GM21515 (cell line): ENCODE measurements around the gene NUDT16L1.

Experiments
- ATAC-seq: cut with Tn5 transposase; IDR thresholded peaks from one replicate; pipeline ENCODE4 v1.9.1; 2021; ENCODE audit not compliant: unreplicated experiment

NUDT16L1 gene

GRCh38 chr16:4693956-4694641 is 737 bp downstream of the NUDT16L1 start:
- ATAC-seq: peak; percentile 1

GRCh38 chr16:4694642-4695451 is 1.5 kb downstream of the NUDT16L1 start:
- no peak for ATAC-seq

- ATAC-seq: no peak
Observed at GRCh38 chr16:4695473-4696171, 2.3 kb downstream of the NUDT16L1 start.

- ATAC-seq: no peak
Observed at GRCh38 chr16:4696172-4696904, 3.0 kb downstream of the NUDT16L1 start.

- ATAC-seq: no peak
Observed at GRCh38 chr16:4696905-4697847, 3.8 kb downstream of the NUDT16L1 start.

GRCh38 chr16:4697848-4698291 is 4.5 kb downstream of the NUDT16L1 start:
- no peak for ATAC-seq

- no peak for ATAC-seq
Observed at GRCh38 chr16:4698321-4699045, 5.1 kb downstream of the NUDT16L1 start.

GRCh38 chr16:4699046-4699556 is 5.7 kb downstream of the NUDT16L1 start:
- ATAC-seq: no peak

GRCh38 chr16:4700380-4700996 is 7.1 kb downstream of the NUDT16L1 start:
- no peak for ATAC-seq

GRCh38 chr16:4700997-4701743 is 7.8 kb downstream of the NUDT16L1 start:
- ATAC-seq: no peak

GRCh38 chr16:4701791-4702465 is 8.6 kb downstream of the NUDT16L1 start:
- ATAC-seq: no peak

GRCh38 chr16:4702466-4702808 is 9.1 kb downstream of the NUDT16L1 start:
- no peak for ATAC-seq

- ATAC-seq: no peak
Observed at GRCh38 chr16:4703906-4704305, 10.5 kb downstream of the NUDT16L1 start.

GRCh38 chr16:4704491-4704890 is 11.1 kb downstream of the NUDT16L1 start:
- ATAC-seq: no peak

- no peak for ATAC-seq
Observed at GRCh38 chr16:4704913-4705312, 11.6 kb downstream of the NUDT16L1 start.

GRCh38 chr16:4706871-4707270 is 13.5 kb downstream of the NUDT16L1 start:
- ATAC-seq: no peak

GRCh38 chr16:4709481-4709880 is 16.1 kb downstream of the NUDT16L1 start:
- no peak for ATAC-seq
